Brain microvascular endothelial cell (primary cell): ENCODE data around the gene ZBTB22.

ENCODE experiments used
- DNase-seq: peaks from one replicate; pipeline ENCODE4 v3.0.0-alpha.2; 2020
- H3K27ac ChIP-seq: fragments of 250-450 bp; sonication (Bioruptor Pico); 2 replicates; pipeline ENCODE4 v1.5.1; 2020; ENCODE audit warnings: mild to moderate bottlenecking, moderate library complexity
- H3K27me3 ChIP-seq: fragments of 250-450 bp; sonication (Bioruptor Pico); replicated peaks from 2 replicates; pipeline ENCODE4 v1.5.1; 2020; ENCODE audit warnings: mild to moderate bottlenecking
- H3K36me3 ChIP-seq: fragments of 250-450 bp; sonication (Bioruptor Pico); replicated peaks from 2 replicates; pipeline ENCODE4 v1.5.1; 2020; ENCODE audit warnings: mild to moderate bottlenecking
- H3K4me3 ChIP-seq: 2 replicates; pipeline ENCODE4 v1.5.1; 2011; ENCODE audit warnings: low read depth, mild to moderate bottlenecking, control low read depth, low read length, moderate library complexity
- in situ Hi-C: cut with HindIII; loops from 2 replicates; pipeline ENCODE4 v1.10.0; 2017; ENCODE audit warnings: low sequenced_read_pairs, low pct_ligation_motif_present
- TF ChIP-seq, protein P1 (sequence below): IDR thresholded peaks from 2 replicates; pipeline ENCODE4 v1.5.1; 2011; ENCODE audit warnings: low read depth, mild to moderate bottlenecking, moderate library complexity, low read length, control low read depth, inconsistent platforms; ENCODE audit errors: missing control alignments

Gene ZBTB22

DNA sequence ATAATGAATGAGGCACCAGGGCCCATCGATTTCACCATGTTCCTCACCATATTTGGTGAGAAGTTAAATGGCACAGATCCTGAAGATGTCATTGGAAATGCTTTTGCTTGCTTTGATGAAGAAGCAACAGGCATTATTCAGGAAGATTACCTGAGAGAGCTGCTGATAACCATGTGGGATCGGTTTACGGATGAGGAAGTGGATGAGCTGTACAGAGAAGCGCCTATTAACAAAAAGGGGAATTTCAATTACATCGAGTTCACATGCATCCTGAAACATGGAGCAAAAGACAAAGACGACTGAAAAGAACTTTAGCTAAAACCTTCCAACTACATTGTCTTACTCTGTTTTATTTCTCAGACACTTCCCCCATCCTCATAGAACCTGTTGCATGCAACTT is 21.6 kb upstream of the ZBTB22 start:
- Histone ChIP-seq H3K27me3 (no peaks in the 10 kb centered on the region), H3K4me3 (no peak overlapping the region), H3K36me3 (no peaks in the 10 kb centered on the region), H3K27ac (no peak overlapping the region)
- no peak for DNase-seq
- TF ChIP-seq, protein P1, sequence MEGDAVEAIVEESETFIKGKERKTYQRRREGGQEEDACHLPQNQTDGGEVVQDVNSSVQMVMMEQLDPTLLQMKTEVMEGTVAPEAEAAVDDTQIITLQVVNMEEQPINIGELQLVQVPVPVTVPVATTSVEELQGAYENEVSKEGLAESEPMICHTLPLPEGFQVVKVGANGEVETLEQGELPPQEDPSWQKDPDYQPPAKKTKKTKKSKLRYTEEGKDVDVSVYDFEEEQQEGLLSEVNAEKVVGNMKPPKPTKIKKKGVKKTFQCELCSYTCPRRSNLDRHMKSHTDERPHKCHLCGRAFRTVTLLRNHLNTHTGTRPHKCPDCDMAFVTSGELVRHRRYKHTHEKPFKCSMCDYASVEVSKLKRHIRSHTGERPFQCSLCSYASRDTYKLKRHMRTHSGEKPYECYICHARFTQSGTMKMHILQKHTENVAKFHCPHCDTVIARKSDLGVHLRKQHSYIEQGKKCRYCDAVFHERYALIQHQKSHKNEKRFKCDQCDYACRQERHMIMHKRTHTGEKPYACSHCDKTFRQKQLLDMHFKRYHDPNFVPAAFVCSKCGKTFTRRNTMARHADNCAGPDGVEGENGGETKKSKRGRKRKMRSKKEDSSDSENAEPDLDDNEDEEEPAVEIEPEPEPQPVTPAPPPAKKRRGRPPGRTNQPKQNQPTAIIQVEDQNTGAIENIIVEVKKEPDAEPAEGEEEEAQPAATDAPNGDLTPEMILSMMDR: no peak
- in situ Hi-C loops: no loop called here

DNA sequence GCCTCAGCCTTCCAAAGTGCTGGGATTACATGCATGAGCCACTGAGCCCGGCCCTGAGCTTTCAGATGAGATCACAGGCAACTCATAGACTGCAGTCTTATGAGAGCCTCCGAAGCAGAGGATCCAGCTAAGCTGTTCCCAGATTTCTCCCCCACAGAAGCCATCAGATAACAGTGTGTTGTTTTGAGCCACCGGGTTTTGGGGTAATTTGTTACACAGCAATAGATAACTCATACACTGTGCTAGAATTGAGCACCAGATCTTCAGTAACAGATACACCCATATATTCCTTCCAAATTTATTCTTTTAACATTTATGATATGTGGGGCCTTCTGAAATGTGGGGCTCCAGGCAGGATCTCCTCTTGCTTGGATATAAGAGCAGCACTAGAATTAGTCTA is 19.0 kb upstream of the ZBTB22 start:
- Histone ChIP-seq H3K27me3 (no peaks in the 10 kb centered on the region), H3K4me3 (no peak overlapping the region), H3K36me3 (no peaks in the 10 kb centered on the region), H3K27ac (no peak overlapping the region)
- TF ChIP-seq, protein P1: no peak
- in situ Hi-C loops: no loop called here
- no peak for DNase-seq

DNA sequence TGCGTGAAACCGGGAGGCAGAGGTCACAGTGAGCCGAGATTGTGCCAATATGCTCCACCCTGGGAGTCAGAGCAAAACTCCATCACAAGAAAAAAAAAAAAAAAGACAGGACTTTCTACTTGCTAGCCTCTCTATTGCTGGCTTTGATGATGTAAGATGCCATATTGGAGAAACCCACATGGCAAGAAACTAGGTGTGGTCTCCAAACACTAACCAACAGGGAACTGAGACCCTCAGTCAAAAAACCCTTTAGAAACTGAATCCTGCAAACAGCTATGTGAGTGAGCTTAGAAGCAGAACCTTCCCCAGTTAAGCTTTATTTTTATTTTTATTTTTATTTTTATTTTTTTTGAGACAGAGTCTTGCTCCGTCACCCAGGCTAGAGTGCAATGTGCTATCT is 18.4 kb upstream of the ZBTB22 start:
- TF ChIP-seq, protein P1: no peak
- in situ Hi-C loops: no loop called here

DNA sequence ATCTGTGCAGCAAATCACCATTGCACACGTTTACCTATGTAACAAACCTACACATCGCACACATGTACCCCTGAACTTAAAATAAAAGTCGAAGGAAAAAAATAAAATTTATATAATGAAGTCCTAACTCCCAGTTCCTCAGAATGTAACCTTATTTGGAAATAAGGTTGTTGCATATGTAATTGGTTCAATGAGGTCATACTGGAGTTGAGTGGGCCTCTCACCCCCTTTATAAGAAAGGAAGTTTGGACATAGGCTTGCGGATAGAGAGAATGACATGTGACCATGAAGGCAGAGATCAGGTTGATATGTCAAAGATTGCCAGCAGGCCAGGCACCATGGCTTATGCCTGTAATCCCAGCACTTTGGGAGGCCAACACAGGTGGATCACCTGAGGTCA is 16.1 kb upstream of the ZBTB22 start:
- Histone ChIP-seq H3K27ac (no peak overlapping the region), H3K4me3 (no peak overlapping the region), H3K27me3 (no peaks in the 10 kb centered on the region), H3K36me3 (no peaks in the 10 kb centered on the region)
- TF ChIP-seq, protein P1: no peak
- in situ Hi-C loops: no loop called here
- DNase-seq: no peak

More for the DNA sequence above, 18.4 kb upstream of the ZBTB22 start:
- H3K27ac ChIP-seq: no peak overlapping the region
- no peak for DNase-seq
- no peak overlapping the region for H3K4me3 ChIP-seq
- no peaks in the 10 kb centered on the region for H3K27me3 ChIP-seq
- H3K36me3 ChIP-seq: no peaks in the 10 kb centered on the region

DNA sequence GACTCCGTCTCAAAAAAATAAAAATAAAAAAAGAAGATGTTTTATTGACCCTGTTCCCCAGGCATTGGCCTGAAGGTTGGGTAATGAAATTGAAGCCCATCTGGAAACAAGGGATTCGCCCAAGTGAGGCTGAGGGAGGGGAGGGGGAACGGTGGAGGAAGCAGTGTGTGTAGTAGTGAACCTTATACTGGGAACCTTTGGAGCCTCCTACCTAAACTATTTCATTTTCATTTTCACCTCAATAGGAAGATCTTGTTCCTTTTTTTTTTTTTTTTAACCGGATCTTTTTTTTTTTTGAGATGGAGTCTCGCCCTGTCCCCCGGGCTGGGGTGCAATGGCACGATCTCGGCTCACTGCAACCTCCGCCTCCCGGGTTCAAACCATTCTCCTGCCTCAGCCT is 13.2 kb upstream of the ZBTB22 start:
- DNase-seq: no peak
- in situ Hi-C loops: no loop called here
- no peak overlapping the region for H3K4me3 ChIP-seq
- H3K36me3 ChIP-seq: no peaks in the 10 kb centered on the region
- TF ChIP-seq, protein P1: no peak
- no peaks in the 10 kb centered on the region for H3K27me3 ChIP-seq
- no peak overlapping the region for H3K27ac ChIP-seq

DNA sequence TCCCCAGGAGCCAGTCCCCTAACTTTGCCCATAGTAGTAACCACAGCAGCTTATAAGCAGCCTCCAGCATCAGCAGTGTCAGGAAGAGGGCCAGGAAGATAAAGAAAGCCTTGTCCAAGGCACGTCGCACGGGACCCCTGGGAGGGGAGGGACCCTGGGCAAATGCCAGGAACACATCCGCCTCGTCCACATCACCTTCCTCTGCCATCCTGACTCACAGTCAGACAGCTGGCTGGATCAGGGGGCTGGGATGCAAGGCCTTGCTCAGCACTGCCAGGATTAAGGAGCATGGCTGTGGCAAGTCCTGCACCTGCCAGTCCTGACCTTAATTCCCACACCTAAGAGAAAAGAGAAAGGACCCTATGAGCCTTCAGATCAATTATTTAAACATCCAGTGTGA is 11.5 kb upstream of the ZBTB22 start:
- Histone ChIP-seq H3K36me3 (no peaks in the 10 kb centered on the region), H3K27me3 (no peaks in the 10 kb centered on the region), H3K4me3 (no peak overlapping the region), H3K27ac (no peak overlapping the region)
- in situ Hi-C loops: no loop called here
- TF ChIP-seq, protein P1: no peak
- DNase-seq: no peak
